ENCODE results near the gene DBNL. TPM values are rescaled to one million over a fixed set of nuclear protein-coding genes. Genes with fewer than 3 reads are reported as not detected.
A peak's percentile ranks its signal among the peaks of the same experiment; 100 is the strongest.

The DBNL gene
- total RNA-seq, 1 donor from 2014 or later: 177 TPM

- intact Hi-C loops (cut with DNase I): no loop called here
- Histone ChIP-seq H3K27me3 (no peaks in the 10 kb centered on the region), H3K36me3 (peaks cover 58 to 70% of the 10 kb centered on the region in 2 donors), H3K9me3 (no peaks in the 10 kb centered on the region), H3K4me3 (no peak overlapping the region), H3K27ac (no peak overlapping the region), H3K4me1 (peaks cover under 1 to 10% of the 10 kb centered on the region in 2 donors)
- TF ChIP-seq, protein P1, sequence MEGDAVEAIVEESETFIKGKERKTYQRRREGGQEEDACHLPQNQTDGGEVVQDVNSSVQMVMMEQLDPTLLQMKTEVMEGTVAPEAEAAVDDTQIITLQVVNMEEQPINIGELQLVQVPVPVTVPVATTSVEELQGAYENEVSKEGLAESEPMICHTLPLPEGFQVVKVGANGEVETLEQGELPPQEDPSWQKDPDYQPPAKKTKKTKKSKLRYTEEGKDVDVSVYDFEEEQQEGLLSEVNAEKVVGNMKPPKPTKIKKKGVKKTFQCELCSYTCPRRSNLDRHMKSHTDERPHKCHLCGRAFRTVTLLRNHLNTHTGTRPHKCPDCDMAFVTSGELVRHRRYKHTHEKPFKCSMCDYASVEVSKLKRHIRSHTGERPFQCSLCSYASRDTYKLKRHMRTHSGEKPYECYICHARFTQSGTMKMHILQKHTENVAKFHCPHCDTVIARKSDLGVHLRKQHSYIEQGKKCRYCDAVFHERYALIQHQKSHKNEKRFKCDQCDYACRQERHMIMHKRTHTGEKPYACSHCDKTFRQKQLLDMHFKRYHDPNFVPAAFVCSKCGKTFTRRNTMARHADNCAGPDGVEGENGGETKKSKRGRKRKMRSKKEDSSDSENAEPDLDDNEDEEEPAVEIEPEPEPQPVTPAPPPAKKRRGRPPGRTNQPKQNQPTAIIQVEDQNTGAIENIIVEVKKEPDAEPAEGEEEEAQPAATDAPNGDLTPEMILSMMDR (IDR thresholded peaks at IDR 0.05): no peak
- DNase-seq (ENCODE audit: low spot score in 2 of 2): peak in 1 of 2 donors; percentile 56
These were observed 15.8 kb downstream of the DBNL start for GRCh38 chr7:44060091-44060947.

GRCh38 chr7:44060948-44061644 lies 16.6 kb downstream of the DBNL start:
- no peak overlapping the region for H3K27ac ChIP-seq
- no peak overlapping the region for H3K4me3 ChIP-seq
- TF ChIP-seq, protein P1 (IDR thresholded peaks at IDR 0.05): no peak
- intact Hi-C loops (cut with DNase I): no loop called here
- DNase-seq (ENCODE audit: low spot score in 2 of 2): no peak
- peaks cover 56 to 62% of the 10 kb centered on the region in 2 donors for H3K36me3 ChIP-seq
- peaks cover 6 to 18% of the 10 kb centered on the region in 2 donors for H3K4me1 ChIP-seq
- no peaks in the 10 kb centered on the region for H3K27me3 ChIP-seq
- H3K9me3 ChIP-seq: no peaks in the 10 kb centered on the region

DNA sequence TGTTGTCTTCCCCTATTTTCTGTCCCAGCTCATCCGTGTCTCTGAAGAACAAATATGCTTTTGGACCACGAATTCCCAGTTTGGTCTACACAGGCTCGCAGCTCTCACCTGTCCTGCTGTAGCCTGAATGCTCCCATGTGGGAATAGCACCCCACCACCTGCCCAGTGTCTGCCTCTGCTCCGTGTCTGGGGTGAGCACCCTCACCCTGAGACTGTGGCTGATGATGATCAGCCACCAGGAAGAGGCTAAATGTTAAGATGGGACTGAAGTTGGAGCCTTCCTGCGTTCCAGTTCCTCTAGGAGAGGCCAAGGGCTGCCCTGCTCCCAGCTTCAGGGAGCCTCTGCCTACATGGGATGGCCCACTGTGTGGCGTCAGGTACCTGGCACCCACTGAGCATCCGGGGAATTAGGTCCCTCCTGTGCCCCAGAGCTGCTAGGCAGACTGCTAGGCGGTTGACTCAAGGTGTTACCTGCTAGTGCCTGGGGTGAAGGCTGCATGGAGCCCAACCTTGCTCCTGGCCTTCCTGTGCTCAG lies 17.2 kb downstream of the DBNL start:
- Histone ChIP-seq H3K27me3 (no peaks in the 10 kb centered on the region), H3K36me3 (peaks cover 50 to 56% of the 10 kb centered on the region in 2 donors), H3K4me3 (no peak overlapping the region), H3K4me1 (peaks cover 9 to 20% of the 10 kb centered on the region in 2 donors), H3K9me3 (no peaks in the 10 kb centered on the region), H3K27ac (no peak overlapping the region)
- TF ChIP-seq, protein P1 (IDR thresholded peaks at IDR 0.05): no peak
- DNase-seq (ENCODE audit: low spot score in 2 of 2): no peak
- intact Hi-C loops (cut with DNase I): no loop called here

GRCh38 chr7:44062180-44062902 lies 17.8 kb downstream of the DBNL start:
- Histone ChIP-seq H3K4me1 (peaks cover 9 to 20% of the 10 kb centered on the region in 2 donors), H3K27me3 (no peaks in the 10 kb centered on the region), H3K27ac (no peak overlapping the region), H3K4me3 (no peak overlapping the region), H3K36me3 (peaks cover 44 to 50% of the 10 kb centered on the region in 2 donors), H3K9me3 (no peaks in the 10 kb centered on the region)
- intact Hi-C loops (cut with DNase I): no loop called here
- TF ChIP-seq, protein P1 (IDR thresholded peaks at IDR 0.05): no peak
- no peak for DNase-seq (ENCODE audit: low spot score in 2 of 2)

- Histone ChIP-seq H3K36me3 (peaks cover 38 to 44% of the 10 kb centered on the region in 2 donors), H3K4me1 (peaks cover 9 to 20% of the 10 kb centered on the region in 2 donors), H3K27me3 (no peaks in the 10 kb centered on the region), H3K9me3 (no peaks in the 10 kb centered on the region), H3K27ac (no peak overlapping the region), H3K4me3 (no peak overlapping the region)
- intact Hi-C loops (cut with DNase I): no loop called here
- DNase-seq (ENCODE audit: low spot score in 2 of 2): no peak
- TF ChIP-seq, protein P1 (IDR thresholded peaks at IDR 0.05): no peak
These were observed 18.4 kb downstream of the DBNL start for GRCh38 chr7:44062903-44063295.
